ENCODE data around the gene EEF1B2.
"Not testable (repeated sequence)": the region's sequence is repeated elsewhere in the genome, so short reads cannot be mapped to it uniquely, and the experiment has no call there.

EEF1B2 gene

DNA sequence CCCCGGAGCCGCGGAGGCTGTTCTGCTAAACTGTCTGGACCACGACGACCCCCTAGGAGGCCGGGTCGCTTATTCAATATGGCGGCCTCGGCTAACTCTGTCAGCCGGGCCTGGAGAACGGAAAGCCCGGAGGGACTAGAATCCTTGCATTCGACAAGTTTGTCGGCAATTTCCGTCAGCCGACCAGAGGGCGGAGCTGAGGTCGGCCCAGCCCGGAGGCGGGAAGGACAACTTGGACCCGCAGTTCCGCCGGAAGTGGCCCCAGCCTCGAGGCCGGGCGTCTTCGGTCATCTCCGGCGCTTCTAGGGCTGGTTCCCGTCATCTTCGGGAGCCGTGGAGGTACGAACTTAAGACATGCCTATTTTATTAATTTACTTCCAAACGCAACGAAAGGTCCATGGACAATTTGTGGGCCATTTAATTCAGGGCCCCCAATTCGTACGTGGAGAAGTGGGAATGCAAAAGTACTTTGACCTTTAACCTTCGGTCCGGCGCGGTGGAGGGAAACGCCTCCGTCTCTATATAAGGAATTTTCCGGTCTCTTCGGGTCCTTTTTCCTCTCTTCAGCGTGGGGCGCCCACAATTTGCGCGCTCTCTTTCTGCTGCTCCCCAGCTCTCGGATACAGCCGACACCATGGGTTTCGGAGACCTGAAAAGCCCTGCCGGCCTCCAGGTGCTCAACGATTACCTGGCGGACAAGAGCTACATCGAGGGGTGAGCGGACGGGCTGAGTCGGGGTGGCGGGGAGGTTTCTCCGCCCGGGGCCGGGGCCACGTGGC is at the start of gene EEF1B2, which contains the start of gene NDUFS1:
EEF1B2 (plus strand) TSS at position 550 of the 779 bp plus-strand sequence; CDS start at position 635, 85 bp downstream.
NDUFS1 (minus strand) TSS at position 99 of the 779 bp plus-strand sequence. CDS start 5,766 bp downstream, outside the sequence.
- H3K4me3 ChIP-seq (ENCODE audit: control insufficient read depth, low read depth, low read length): peak within 1 kb of the TSS; percentile 81
- TF ChIP-seq, protein P1, sequence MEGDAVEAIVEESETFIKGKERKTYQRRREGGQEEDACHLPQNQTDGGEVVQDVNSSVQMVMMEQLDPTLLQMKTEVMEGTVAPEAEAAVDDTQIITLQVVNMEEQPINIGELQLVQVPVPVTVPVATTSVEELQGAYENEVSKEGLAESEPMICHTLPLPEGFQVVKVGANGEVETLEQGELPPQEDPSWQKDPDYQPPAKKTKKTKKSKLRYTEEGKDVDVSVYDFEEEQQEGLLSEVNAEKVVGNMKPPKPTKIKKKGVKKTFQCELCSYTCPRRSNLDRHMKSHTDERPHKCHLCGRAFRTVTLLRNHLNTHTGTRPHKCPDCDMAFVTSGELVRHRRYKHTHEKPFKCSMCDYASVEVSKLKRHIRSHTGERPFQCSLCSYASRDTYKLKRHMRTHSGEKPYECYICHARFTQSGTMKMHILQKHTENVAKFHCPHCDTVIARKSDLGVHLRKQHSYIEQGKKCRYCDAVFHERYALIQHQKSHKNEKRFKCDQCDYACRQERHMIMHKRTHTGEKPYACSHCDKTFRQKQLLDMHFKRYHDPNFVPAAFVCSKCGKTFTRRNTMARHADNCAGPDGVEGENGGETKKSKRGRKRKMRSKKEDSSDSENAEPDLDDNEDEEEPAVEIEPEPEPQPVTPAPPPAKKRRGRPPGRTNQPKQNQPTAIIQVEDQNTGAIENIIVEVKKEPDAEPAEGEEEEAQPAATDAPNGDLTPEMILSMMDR (IDR thresholded peaks at IDR 0.05; ENCODE audit: control insufficient read depth, insufficient read depth, low read depth, low read length, missing control alignments): no peak
- peak; percentile 93 for DNase-seq (ENCODE audit: low read depth)

DNA sequence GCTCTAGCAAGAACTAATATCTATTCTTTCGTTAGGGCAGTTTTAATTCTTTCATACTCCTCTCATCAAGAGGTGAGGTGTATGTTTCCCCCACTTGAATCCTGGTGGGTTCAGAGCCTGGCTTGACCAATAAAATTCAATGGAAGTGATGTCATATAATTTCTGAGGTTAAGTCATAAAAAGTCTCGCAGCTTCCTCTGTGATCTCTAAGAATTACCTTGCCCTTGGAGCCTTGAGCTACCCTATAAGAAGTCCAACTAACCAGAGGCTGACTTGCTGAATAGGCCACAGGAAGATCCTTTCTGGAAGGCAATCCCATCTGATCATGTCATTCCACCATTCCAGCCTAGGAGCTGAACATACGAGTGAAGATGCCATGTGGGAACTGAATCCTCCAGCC is 47.6 kb upstream of the EEF1B2 start:
- no peak for DNase-seq (ENCODE audit: low read depth)
- no peak overlapping the region for H3K4me3 ChIP-seq (ENCODE audit: control insufficient read depth, low read depth, low read length)
- TF ChIP-seq, protein P1 (IDR thresholded peaks at IDR 0.05; ENCODE audit: control insufficient read depth, insufficient read depth, low read depth, low read length, missing control alignments): no peak

- TF ChIP-seq, protein P1 (IDR thresholded peaks at IDR 0.05; ENCODE audit: control insufficient read depth, insufficient read depth, low read depth, low read length, missing control alignments): no peak
- no peak for DNase-seq (ENCODE audit: low read depth)
- H3K4me3 ChIP-seq (ENCODE audit: control insufficient read depth, low read depth, low read length): no peak overlapping the region
These were observed 46.7 kb upstream of the EEF1B2 start for GRCh38 chr2:206112846-206113547.

DNA sequence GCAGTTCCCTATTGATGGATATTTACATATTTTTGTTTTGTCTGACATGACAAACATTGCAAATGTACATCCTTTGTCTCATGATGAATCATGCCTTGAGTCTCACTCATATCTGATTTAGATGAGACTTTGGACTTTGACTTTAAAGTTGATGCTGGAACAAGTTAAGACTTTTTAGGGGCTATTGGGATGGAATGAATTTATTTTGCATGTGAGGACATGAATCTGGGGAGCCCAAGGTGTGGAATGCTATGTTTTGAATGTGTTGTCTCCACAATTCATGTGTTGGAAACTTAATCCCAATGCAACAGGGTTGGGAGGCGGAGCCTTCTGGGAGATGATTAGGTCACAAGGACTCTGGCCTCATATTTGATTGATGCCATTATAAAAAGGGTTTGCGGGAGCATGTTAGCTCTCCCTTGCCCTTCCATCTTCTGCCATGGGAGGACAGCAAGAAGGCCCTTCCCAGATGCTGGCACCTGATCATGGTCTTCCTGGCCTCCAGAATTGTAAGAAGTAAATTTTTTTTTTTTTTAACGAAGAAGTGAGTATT is 44.6 kb upstream of the EEF1B2 start:
- no peak overlapping the region for H3K4me3 ChIP-seq (ENCODE audit: control insufficient read depth, low read depth, low read length)
- no peak for DNase-seq (ENCODE audit: low read depth)
- TF ChIP-seq, protein P1 (IDR thresholded peaks at IDR 0.05; ENCODE audit: control insufficient read depth, insufficient read depth, low read depth, low read length, missing control alignments): no peak

DNA sequence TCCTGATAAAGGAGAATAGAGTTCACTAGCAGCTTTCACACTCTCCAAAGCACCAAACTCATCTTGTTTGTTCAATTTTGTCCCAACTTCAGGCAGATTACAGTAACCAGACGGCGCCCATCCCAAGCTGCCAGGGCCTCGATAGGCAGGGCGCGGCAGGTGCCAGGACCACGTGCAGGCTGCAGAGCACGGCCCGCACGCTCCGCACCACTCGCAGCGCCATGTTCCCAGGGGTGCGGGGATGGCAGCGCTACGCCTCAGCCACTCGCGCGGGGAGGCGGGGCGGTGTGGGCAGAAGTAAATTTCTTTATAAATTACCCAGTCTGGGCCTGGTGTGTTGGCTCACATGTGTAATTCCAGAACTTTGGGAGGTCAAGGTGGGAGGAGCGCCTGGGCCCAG is 43.4 kb upstream of the EEF1B2 start:
- H3K4me3 ChIP-seq (ENCODE audit: control insufficient read depth, low read depth, low read length): no peak overlapping the region
- TF ChIP-seq, protein P1 (IDR thresholded peaks at IDR 0.05; ENCODE audit: control insufficient read depth, insufficient read depth, low read depth, low read length, missing control alignments): no peak
- no peak for DNase-seq (ENCODE audit: low read depth)

GRCh38 chr2:206122569-206122968 is 37.1 kb upstream of the EEF1B2 start:
- not testable (repeated sequence) for H3K4me3 ChIP-seq (ENCODE audit: control insufficient read depth, low read depth, low read length); DNase-seq (ENCODE audit: low read depth)

GRCh38 chr2:206125901-206126300 is 33.8 kb upstream of the EEF1B2 start:
- TF ChIP-seq, protein P1 (IDR thresholded peaks at IDR 0.05; ENCODE audit: control insufficient read depth, insufficient read depth, low read depth, low read length, missing control alignments): no peak
- no peak for DNase-seq (ENCODE audit: low read depth)
- no peak overlapping the region for H3K4me3 ChIP-seq (ENCODE audit: control insufficient read depth, low read depth, low read length)

Data from AG09309 (cell line).